Adipose tissue (tissue), 3 donors: ENCODE measurements around the gene GASK1B. TPM values are rescaled to one million over a fixed set of nuclear protein-coding genes. Genes with fewer than 3 reads are reported as not detected.

Experiments used
- H3K27ac ChIP-seq: one replicate; pipeline ENCODE4 v1.5.1; 2013; ENCODE audit warnings: low read depth, low read length
- WGBS, 3 donors: extraction: QIAGEN DNeasy Blood & Tissue Kit; methylation state at CpG; one replicate each; pipeline ENCODE4 v1.1.7; 2013; 5-methylcytosine and 5-hydroxymethylcytosine counted together
- polyA plus RNA-seq, 3 donors: library from polyadenylated mRNA; stranded (reverse); fragments of 200-250 nt; gene quantifications; one replicate each; pipeline ENCODE4 v1.2.3, GENCODE V29; 2013
- donor health status: healthy with polysubstance abuse.
- donor health status: Bipolar disorder and iron deficiency.
- donor health status: healthy.

Gene GASK1B
- polyA plus RNA-seq, 3 donors = 4.0 to 25.3 (median 25.1) TPM

- H3K27ac ChIP-seq = no peak overlapping the region
Observed at GRCh38 chr4:158192439-158193158, 19.8 kb upstream of the GASK1B start.

GRCh38 chr4:158190718-158191117, 17.9 kb upstream of the GASK1B start:
- 74 to 78% (median 76%) methylated on average over 2 of the region's 2 CpGs for WGBS, 3 donors
- no peak overlapping the region for H3K27ac ChIP-seq

More at GRCh38 chr4:158192439-158193158, 19.8 kb upstream of the GASK1B start:
- WGBS, 3 donors = 76 to 86% (median 84%) methylated on average over 5 of the region's 5 CpGs

- 100% methylated on average over 1 of the region's 1 CpG for WGBS, 3 donors
- no peak overlapping the region for H3K27ac ChIP-seq
Observed at GRCh38 chr4:158189422-158189821, 16.6 kb upstream of the GASK1B start.

- 33 to 81% (median 69%) methylated on average over 2 of the region's 2 CpGs for WGBS, 3 donors
- no peak overlapping the region for H3K27ac ChIP-seq
Observed at GRCh38 chr4:158186815-158187214, 14.0 kb upstream of the GASK1B start.

- H3K27ac ChIP-seq = no peak overlapping the region
Observed at GRCh38 chr4:158182736-158183135, 9.9 kb upstream of the GASK1B start.

GRCh38 chr4:158181906-158182305, 9.1 kb upstream of the GASK1B start:
- no peak overlapping the region for H3K27ac ChIP-seq
- 86 to 90% (median 87%) methylated on average over 5 of the region's 5 CpGs for WGBS, 3 donors

More at GRCh38 chr4:158182736-158183135, 9.9 kb upstream of the GASK1B start:
- 91 to 95% (median 95%) methylated on average over 15 of the region's 15 CpGs for WGBS, 3 donors

GRCh38 chr4:158179465-158179864, 6.6 kb upstream of the GASK1B start:
- H3K27ac ChIP-seq = no peak overlapping the region
- WGBS, 3 donors = 68 to 90% (median 73%) methylated on average over 3 of the region's 3 CpGs

- H3K27ac ChIP-seq = no peak overlapping the region
Observed at GRCh38 chr4:158176776-158177175, 4.0 kb upstream of the GASK1B start.

GRCh38 chr4:158176108-158176507, 3.3 kb upstream of the GASK1B start:
- H3K27ac ChIP-seq = no peak overlapping the region
- 43 to 75% (median 73%) methylated on average over 2 of the region's 2 CpGs for WGBS, 3 donors

- H3K27ac ChIP-seq = peak overlapping the region; percentile 64
- WGBS, 3 donors = 27 to 52% (median 29%) methylated on average over 42 of the region's 42 CpGs
Observed at GRCh38 chr4:158170691-158171561, 1.9 kb downstream of the GASK1B start.

GRCh38 chr4:158169931-158170690, 2.7 kb downstream of the GASK1B start:
- WGBS, 3 donors = 17 to 45% (median 18%) methylated on average over 18 of the region's 18 CpGs
- H3K27ac ChIP-seq = no peak overlapping the region

GRCh38 chr4:158169506-158169905, 3.3 kb downstream of the GASK1B start:
- no peak overlapping the region for H3K27ac ChIP-seq
- 18 to 48% (median 19%) methylated on average over 3 of the region's 3 CpGs for WGBS, 3 donors

- 71 to 81% (median 78%) methylated on average over 5 of the region's 5 CpGs for WGBS, 3 donors
- H3K27ac ChIP-seq = no peak overlapping the region
Observed at GRCh38 chr4:158168606-158169005, 4.2 kb downstream of the GASK1B start.

- H3K27ac ChIP-seq = no peak overlapping the region
- 55 to 62% (median 58%) methylated on average over 2 of the region's 2 CpGs for WGBS, 3 donors
Observed at GRCh38 chr4:158166701-158167100, 6.1 kb downstream of the GASK1B start.

GRCh38 chr4:158164768-158165213, 8.0 kb downstream of the GASK1B start:
- WGBS, 3 donors = 51 to 56% (median 56%) methylated on average over 3 of the region's 3 CpGs
- H3K27ac ChIP-seq = no peak overlapping the region

- H3K27ac ChIP-seq = no peak overlapping the region
- 35 to 60% (median 53%) methylated on average over 10 of the region's 10 CpGs for WGBS, 3 donors
Observed at GRCh38 chr4:158163941-158164767, 8.7 kb downstream of the GASK1B start.

GRCh38 chr4:158162631-158163030, 10.2 kb downstream of the GASK1B start:
- H3K27ac ChIP-seq = no peak overlapping the region
- WGBS, 3 donors = 89 to 95% (median 94%) methylated on average over 5 of the region's 5 CpGs
